Mucosa of rectum (tissue), 2 donors: ENCODE measurements around the gene PPY.

Source experiments
- H3K27ac ChIP-seq, 2 donors: one replicate each; pipeline ENCODE4 v1.7.0; 2013; ENCODE audit warnings: inconsistent platforms in 2 of 2, low read depth in 2 of 2, low read length in 2 of 2
- H3K27me3 ChIP-seq, 2 donors: one replicate each; pipeline ENCODE4 v1.7.0; 2013; ENCODE audit warnings: low read length in 2 of 2; ENCODE audit not compliant: control insufficient read depth in 2 of 2, insufficient read depth in 2 of 2
- H3K36me3 ChIP-seq, 2 donors: one replicate each; pipeline ENCODE4 v1.7.0; 2013; ENCODE audit warnings: low read length in 2 of 2; ENCODE audit not compliant: control insufficient read depth in 2 of 2, insufficient read depth in 2 of 2
- H3K4me1 ChIP-seq, 2 donors: one replicate each; pipeline ENCODE4 v1.7.0; 2013; ENCODE audit warnings: low read length in 2 of 2, mild to moderate bottlenecking in 1 of 2; ENCODE audit not compliant: control insufficient read depth in 2 of 2, insufficient read depth in 2 of 2
- H3K4me3 ChIP-seq, 2 donors: one replicate each; pipeline ENCODE4 v1.7.0; 2013; ENCODE audit warnings: low read length in 2 of 2
- H3K9ac ChIP-seq, 2 donors: one replicate each; pipeline ENCODE4 v1.7.0; 2013; ENCODE audit warnings: low read length in 2 of 2, low read depth in 1 of 2, mild to moderate bottlenecking in 1 of 2
- H3K9me3 ChIP-seq, 2 donors: one replicate each; pipeline ENCODE4 v1.7.0; 2013; ENCODE audit warnings: low read length in 2 of 2; ENCODE audit not compliant: control insufficient read depth in 2 of 2
- donor health status: healthy.
- donor health status: Normal muscosa, but diverticular disease.

The PPY gene

DNA sequence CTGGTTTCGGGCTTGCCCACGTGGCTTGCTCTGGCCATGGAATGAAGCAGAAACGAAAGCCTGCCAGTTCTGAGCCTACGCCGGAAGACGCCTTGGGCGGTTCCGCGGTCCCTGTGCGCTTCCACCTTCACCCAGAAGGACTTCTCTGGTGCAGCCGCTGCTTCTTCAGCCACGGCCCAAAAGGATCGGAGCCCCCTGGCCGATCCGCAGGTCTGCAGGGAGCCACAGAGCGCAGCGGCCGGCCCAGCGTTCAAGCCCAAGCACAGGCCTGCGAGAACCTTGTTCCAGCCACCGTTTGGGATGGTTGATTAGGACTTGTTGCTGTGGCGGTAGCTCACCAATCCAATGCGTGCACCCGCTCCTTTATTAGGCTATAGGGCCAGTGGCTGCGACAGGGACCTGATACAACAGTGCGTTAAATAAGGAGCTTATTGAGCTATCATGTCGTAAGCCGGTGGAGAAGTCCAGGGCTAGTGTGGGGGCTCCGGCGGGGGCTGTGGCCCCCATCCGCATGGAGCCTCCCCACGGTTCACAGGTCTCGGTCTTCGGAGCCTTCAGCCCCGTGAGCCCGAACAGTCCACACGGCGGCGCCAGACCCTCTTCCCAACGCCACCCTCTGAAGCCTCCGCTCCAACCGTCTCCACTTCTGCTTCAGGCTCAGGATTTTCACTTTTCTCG, 24.8 kb downstream of the PPY start:
- H3K9me3 ChIP-seq, result no peaks in the 10 kb centered on the region
- peak overlapping the region; percentile 42 to 56 for H3K4me3 ChIP-seq
- H3K27me3 ChIP-seq, result peaks cover 6 to 15% of the 10 kb centered on the region in 2 donors
- H3K27ac ChIP-seq, result no peak overlapping the region
- no peaks in the 10 kb centered on the region for H3K36me3 ChIP-seq
- no peak overlapping the region for H3K9ac ChIP-seq
- peaks cover 2% of the 10 kb centered on the region in 2 donors for H3K4me1 ChIP-seq

- Histone ChIP-seq H3K9me3 (no peaks in the 10 kb centered on the region), H3K27me3 (peaks cover 6 to 17% of the 10 kb centered on the region in 2 donors), H3K9ac (no peak overlapping the region), H3K27ac (no peak overlapping the region), H3K36me3 (no peaks in the 10 kb centered on the region), H3K4me3 (peak overlapping the region in 1 of 2 donors; percentile 56), H3K4me1 (peaks cover 2% of the 10 kb centered on the region in 2 donors)
These were observed 25.3 kb downstream of the PPY start for GRCh38 chr17:43917016-43917347.

DNA sequence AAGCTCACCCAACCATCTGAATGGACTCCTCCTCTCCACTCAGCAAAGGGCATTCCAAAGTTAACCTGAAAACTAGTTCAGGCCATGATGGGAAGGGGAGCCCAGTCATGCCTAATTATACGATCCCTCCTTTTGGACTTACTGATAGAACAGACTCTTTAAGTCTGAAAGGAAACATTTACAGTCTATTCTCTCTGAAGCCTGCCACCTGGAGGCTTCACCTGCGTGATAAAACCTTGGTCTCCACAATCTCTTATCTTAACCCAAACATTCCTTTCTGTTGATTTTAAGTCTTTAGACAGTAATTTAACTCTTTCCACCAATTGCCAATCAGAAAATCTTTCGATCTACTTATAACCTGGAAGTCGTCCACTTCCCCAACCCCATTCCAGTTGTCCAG, 25.9 kb downstream of the PPY start:
- Histone ChIP-seq H3K9ac (no peak overlapping the region), H3K4me1 (peaks cover 2% of the 10 kb centered on the region in 2 donors), H3K27ac (no peak overlapping the region), H3K4me3 (no peak overlapping the region), H3K27me3 (peaks cover 9 to 17% of the 10 kb centered on the region in 2 donors), H3K9me3 (no peaks in the 10 kb centered on the region), H3K36me3 (no peaks in the 10 kb centered on the region)

DNA sequence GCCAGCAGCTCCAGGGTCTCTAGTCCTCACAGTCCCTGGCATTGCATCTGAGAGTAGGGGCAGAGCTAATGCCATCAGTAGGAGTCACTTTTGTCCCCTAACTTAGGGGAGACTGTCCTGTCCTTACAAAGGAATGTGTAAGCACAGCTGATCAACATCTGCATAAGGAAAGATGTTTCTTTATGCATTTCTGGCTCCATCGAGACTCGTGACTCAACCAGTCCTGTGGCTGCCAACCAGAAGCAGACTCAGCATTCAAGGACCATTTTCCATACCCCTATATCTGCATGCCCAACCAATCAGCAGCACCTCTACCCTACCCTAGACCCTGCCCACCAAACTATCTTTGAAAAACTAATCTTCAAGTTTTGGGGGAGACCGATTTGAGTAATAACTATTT, 26.7 kb downstream of the PPY start:
- peaks cover 9 to 17% of the 10 kb centered on the region in 2 donors for H3K27me3 ChIP-seq
- no peaks in the 10 kb centered on the region for H3K9me3 ChIP-seq
- H3K9ac ChIP-seq, result no peak overlapping the region
- no peaks in the 10 kb centered on the region for H3K36me3 ChIP-seq
- no peak overlapping the region for H3K27ac ChIP-seq
- H3K4me3 ChIP-seq, result no peak overlapping the region
- H3K4me1 ChIP-seq, result peaks cover 2% of the 10 kb centered on the region in 2 donors

DNA sequence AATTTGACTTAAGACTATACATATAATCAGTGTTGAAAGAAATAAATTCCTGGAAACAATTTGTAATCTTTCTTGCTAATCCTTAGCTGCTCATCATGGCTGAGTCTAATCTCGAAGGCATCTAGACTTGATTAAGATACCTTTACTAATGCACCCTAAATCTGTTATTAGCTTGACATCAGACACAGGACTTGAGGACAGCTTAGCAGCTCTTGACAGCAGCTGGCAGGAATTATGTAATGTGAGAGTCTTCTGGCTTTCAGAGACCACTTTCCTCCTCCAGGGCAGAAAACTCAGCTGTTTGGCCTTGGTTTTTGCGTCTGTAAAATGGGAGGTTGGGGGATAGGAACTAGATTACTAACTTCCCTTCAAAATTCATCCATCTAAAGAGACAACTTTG, 27.8 kb downstream of the PPY start:
- no peak overlapping the region for H3K27ac ChIP-seq
- no peak overlapping the region for H3K4me3 ChIP-seq
- no peaks in the 10 kb centered on the region for H3K9me3 ChIP-seq
- H3K36me3 ChIP-seq, result no peaks in the 10 kb centered on the region
- no peak overlapping the region for H3K9ac ChIP-seq
- H3K4me1 ChIP-seq, result peaks cover 2% of the 10 kb centered on the region in 2 donors
- H3K27me3 ChIP-seq, result peaks cover 9 to 26% of the 10 kb centered on the region in 2 donors

DNA sequence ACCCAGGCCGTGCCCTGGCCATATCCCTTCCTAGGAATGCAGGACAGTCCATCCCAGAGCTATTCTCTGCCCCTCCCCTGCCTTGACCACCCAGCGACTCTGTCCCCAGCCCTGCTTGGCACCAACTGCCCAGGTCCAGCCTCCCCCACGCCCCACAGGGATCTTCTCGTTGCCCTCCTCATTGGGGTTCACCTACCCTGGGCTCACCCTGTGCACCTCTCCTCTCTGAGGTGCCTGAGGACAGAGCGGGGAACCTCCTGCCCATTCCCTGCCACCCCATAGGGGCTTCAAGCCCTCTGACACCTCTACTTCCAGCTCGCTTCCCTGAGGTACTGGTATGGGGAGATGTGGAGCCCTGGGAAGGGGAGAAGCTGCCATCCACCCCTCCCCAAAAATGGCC, 28.7 kb downstream of the PPY start:
- H3K9me3 ChIP-seq, result no peaks in the 10 kb centered on the region
- peaks cover 2% of the 10 kb centered on the region in 2 donors for H3K4me1 ChIP-seq
- no peak overlapping the region for H3K9ac ChIP-seq
- H3K27ac ChIP-seq, result no peak overlapping the region
- H3K4me3 ChIP-seq, result no peak overlapping the region
- peaks cover 12 to 27% of the 10 kb centered on the region in 2 donors for H3K27me3 ChIP-seq
- H3K36me3 ChIP-seq, result no peaks in the 10 kb centered on the region

DNA sequence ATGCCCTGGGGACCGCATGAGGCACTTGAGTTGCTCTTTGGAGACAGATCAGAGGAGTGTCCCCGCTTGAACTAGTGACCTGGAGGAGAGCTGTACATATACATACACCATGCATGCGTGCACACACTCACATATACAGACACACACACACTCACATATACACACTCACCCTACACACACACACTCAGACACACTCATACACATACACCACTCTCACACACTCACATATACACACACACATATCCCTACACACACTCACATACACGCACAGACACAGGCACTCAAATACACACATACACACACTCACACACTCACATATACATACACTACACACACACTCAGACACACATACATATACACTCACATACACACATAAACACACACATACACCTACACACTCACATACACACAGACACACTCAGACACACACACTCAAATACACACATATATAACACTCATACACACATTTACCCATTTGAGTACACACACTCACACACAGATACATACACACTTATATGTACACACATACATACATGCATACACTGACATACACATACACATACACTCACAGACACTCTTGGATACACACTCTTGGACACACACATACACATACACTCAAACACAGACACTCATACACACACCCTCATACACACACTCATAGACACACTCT, 29.5 kb downstream of the PPY start:
- H3K27me3 ChIP-seq, result peaks cover 18 to 35% of the 10 kb centered on the region in 2 donors
- H3K9me3 ChIP-seq, result no peaks in the 10 kb centered on the region
- H3K27ac ChIP-seq, result no peak overlapping the region
- no peak overlapping the region for H3K4me3 ChIP-seq
- H3K9ac ChIP-seq, result no peak overlapping the region
- no peaks in the 10 kb centered on the region for H3K36me3 ChIP-seq
- peaks cover 2 to 4% of the 10 kb centered on the region in 2 donors for H3K4me1 ChIP-seq

- Histone ChIP-seq H3K27me3 (peaks cover 23 to 41% of the 10 kb centered on the region in 2 donors), H3K4me1 (peaks cover 0 to 12% of the 10 kb centered on the region in 2 donors), H3K9ac (no peak overlapping the region), H3K27ac (no peak overlapping the region), H3K36me3 (no peaks in the 10 kb centered on the region), H3K9me3 (no peaks in the 10 kb centered on the region), H3K4me3 (no peak overlapping the region)
These were observed 30.4 kb downstream of the PPY start for GRCh38 chr17:43911904-43912303.

DNA sequence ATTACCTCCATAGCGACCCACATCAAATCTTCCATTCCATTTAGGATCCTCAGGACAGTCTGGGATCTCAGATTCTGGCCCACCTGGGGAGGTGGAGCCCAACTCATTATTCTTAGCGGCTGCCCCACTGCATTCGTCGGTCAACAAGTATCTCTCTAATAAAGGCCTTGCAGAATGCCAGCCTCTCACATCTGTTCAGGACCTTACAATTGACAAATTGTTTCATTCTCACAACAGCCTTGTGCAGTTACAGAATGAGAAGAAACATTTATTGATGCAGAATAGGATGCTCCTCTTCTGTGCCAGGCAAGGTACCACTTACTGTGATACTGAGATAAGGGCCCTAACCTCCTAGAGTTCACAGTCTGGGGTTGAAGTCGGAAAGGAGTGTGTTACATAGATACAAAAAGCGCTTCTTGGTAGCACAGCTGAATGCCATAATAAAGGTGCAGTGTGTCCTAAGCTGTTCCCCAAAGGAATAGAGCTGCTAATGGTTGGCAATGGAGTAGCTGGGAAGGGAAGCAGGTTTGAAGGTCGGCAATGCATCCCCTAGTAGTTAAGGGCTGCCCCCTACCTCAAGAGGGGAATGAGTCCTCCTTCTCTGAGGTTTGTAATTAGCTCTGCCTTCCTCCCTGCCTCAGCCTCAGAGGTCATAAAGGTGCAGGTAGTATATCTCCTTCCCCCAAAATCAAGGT, 32.6 kb downstream of the PPY start:
- H3K27me3 ChIP-seq, result peaks cover 35 to 60% of the 10 kb centered on the region in 2 donors
- no peak overlapping the region for H3K9ac ChIP-seq
- no peak overlapping the region for H3K27ac ChIP-seq
- H3K36me3 ChIP-seq, result no peaks in the 10 kb centered on the region
- peaks cover 4 to 21% of the 10 kb centered on the region in 2 donors for H3K4me1 ChIP-seq
- no peak overlapping the region for H3K4me3 ChIP-seq
- H3K9me3 ChIP-seq, result no peaks in the 10 kb centered on the region
